ENCODE measurements around the gene MEIKIN.
A peak's percentile ranks its signal among the peaks of the same experiment; 100 is the strongest.
"Not testable (repeated sequence)": the region's sequence is repeated elsewhere in the genome, so short reads cannot be mapped to it uniquely, and the experiment has no call there.

Gene MEIKIN

DNA sequence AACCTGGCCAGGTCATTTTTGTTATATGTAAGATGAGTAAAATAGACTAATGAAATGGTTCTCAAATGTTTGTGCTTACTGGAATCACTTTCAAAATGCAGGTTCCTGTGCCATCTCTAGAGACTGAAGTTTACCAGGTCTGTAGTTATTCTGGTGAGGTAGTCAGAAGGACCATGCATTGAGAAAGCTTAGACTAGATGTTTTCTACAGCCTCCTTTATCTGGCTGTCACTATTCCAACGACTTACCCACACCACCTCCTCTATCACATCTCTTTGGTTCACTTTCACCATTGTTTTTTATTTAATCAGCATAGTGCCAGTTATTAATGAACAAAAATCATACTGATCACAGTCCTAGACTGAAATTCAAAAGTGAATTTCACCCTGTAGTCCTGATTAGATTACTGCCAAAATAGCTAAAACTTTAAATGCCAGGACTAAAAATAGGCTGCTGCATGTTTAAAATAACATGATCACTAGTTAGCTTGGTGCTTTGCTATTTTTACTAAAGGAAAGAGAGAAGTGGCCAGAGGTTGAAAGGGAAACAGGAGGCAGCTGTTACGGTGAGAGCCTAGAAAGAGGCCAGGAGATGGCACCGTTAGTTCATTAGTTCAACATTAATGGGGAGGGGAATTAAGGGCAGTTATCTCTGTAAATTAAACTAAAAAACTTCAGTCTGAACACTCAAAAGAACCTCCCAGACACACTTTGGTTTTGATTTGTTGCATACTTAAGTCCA lies 134.8 kb downstream of the MEIKIN start:
- DNase-seq (ENCODE audit: low read depth in 2 of 2): no peak

DNA sequence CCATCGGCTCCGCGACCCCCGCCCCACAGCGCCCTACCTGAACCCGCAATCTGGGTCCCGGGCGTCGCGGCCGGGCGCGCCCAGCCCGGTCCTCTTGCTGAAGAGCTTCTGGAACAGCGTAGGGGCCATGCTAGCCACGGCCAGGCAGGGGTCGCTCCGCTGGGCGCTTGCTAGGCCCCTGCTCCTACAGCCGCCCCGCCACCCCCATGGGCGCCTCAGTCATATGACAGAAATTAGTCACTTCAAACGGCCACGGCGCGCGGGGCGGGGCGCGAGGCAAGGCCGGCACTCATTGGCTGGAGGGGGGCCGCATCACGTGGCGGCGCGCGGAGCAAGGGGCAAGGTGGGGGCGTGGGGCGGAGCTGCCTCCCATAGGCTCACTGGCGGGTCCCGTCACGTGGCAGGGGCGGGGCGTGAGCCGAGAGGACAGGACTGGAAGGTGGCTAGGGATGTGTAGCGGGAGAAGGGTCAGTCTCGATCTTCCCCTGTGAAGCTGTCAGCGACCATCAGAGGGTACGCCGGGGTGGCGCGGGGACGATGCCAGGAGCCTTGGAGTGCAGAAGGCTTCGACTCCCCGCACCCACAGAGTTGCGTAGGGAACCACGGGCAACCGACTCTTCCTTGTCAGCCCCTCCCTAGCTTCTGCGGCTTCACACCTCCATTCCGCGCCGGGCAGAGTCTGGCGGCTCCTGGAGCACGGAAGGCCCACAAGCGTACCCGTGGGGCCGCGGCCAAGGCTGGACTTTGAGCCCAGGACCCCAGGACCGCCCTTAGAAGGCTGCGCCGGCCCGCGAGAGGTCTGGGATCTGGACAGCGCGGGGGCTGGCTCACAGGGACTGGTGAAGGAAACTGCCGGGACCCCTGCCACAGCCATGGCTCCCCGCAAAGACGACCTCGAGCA lies 148.4 kb downstream of the MEIKIN start, which contains the start of gene FNIP1:
FNIP1 (minus strand) TSS at position 225 of the 901 bp plus-strand sequence; CDS start at position 129, 96 bp downstream.
- peak; percentile 97 to 98 for DNase-seq (ENCODE audit: low read depth in 2 of 2)

DNA sequence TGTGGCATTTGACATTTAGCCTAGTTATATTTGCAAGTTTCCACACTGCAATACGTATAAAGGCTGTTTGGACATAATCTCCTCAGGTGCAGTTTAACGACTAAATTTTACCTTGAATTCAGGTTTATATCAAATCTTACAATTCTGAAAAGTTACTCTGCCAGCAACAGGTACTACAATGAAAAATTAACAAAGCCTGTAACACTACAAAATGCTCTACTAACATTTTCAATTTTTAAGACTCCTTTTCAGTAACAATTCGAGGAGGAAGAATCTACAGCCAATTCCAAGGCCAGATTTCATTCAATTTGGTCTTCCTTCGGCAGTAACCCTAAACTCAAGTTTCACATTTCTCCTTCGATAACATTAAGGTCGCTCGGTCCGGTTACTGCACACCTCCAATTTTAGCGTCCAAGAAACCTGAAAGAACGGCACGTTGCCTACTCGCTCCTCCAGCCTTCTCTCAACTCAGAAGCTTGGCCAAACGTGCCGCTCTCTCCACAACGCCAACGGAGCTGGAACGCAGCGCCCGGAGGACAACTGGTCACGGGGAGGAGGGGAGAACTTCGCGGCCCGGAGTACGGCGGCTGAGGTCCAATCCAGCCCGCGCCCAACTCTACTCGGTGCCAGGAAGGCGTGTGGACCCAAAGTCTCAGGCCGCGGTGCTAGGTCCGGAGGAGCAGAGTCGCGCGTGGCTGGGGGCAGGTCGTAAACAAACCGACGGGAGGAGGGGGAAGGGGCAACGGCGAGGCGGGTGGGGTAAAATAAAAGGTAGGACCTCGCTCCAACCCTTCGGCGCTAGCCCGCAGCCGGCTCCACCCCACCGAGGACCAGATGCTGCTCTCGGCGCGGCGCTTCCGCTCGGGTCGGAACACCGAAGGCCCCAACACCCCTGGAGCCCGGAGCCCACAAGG lies 149.3 kb downstream of the MEIKIN start:
- DNase-seq (ENCODE audit: low read depth in 2 of 2): peak; percentile 7 to 9

DNA sequence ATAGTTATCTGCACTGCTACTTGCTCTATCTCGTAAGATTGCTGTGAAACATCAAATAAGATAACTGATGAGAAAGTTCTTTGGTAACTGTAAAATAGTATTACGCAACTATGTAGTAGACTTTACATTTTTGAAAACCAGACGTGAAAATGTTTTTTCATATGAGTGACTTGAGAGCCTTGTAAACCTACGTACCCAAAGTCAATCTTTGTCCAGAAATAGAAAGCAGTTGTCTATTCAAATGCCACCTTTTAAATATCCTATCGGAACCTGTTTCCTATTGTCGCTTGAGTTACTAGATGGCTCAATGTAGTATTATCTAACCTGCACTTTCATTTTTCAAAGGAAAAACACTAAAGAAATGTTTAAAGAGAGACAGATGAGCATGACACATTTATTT lies 150.2 kb downstream of the MEIKIN start:
- no peak for DNase-seq (ENCODE audit: low read depth in 2 of 2)

DNA sequence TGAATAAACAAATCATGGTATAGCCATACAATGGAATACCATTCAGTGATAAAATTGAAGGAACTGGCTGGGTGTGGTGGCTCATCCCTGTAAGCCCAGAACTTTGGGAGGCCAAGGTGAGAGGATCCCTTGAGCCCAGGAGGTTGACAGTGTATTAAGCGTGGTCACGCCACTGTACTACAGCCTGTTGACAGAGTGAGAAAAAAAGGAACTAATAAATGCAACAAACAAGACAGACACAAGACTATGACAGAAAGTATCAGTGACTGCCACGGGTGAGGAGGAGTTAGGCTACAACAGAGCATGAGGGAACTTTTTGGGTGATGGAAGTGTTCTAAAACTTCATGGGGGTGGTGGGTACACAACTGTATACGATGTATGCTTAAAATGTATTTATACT lies 150.9 kb downstream of the MEIKIN start:
- DNase-seq (ENCODE audit: low read depth in 2 of 2): no peak

DNA sequence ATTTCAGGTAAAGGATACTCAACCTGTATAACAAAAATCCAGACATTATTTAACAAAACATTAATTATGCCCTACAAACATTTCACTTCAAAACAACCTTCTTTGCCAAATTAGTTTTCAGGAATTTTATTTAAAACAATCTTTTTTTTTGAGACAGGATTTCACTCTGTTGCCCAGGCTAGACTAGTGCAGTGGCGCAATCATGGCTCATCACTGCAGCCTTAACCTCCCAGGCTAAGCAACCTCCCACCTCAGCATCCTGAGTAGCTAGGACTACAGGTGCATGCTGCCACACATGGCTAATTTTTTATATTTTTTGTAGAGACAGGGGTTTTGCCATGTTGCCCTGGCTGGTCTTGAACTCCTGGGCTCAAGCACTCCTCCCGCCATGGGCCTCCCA lies 152.6 kb downstream of the MEIKIN start:
- DNase-seq (ENCODE audit: low read depth in 2 of 2): no peak

DNA sequence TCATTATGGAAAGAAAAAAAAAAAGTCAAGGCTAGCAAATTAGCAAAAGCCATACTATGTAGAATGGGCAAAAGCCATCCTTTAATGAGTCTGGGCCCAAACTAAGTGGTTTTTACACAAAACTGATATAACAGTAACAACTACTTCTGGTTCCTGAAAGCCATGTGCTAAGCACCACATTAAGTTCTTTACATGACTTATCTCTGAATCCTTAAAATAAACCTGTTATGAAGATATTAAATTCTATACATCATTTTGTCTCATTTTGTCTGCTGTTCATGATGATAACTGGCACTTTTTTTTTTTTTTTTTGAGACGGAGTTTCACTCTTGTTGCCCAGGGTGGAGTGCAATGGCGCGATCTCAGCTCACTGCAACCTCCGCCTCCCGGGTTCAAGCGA lies 153.6 kb downstream of the MEIKIN start:
- no peak for DNase-seq (ENCODE audit: low read depth in 2 of 2)

DNA sequence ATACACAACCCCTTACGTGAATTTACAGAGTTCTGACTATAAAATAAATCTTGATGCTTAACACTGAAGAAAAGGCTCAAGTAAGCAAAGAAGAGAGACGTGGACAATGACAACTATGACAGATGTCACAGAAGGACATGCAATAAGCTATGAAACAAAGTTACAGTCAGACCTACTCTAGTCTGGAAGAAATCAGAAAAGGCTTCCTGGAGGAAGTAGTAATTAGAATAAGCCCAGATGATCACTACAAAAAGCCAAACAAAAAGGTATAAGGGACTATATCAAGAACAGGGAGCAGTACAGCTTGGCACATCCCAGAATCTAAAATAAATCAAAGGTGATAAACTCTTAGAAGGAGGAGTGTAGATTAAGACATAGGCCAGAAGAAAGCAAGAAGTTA lies 154.9 kb downstream of the MEIKIN start:
- DNase-seq (ENCODE audit: low read depth in 2 of 2): no peak

DNA sequence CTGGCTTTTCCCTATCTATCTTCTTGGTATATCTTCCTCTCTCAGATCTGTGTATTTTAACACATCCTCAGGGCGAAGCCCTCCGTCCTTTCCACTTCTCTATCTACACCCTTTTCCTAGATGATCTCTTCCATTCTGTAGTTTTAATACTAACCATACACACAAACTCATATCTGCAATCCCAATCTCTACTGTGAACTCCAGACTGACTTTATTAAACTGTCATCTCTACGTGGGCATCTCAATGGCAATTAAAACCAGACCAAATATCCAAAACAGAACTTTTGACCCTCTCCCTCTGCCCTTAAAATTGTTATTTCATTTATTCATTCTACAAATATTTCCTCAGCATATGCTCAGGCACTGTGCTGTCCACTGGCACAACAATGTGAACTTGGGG lies 155.7 kb downstream of the MEIKIN start:
- no peak for DNase-seq (ENCODE audit: low read depth in 2 of 2)

DNA sequence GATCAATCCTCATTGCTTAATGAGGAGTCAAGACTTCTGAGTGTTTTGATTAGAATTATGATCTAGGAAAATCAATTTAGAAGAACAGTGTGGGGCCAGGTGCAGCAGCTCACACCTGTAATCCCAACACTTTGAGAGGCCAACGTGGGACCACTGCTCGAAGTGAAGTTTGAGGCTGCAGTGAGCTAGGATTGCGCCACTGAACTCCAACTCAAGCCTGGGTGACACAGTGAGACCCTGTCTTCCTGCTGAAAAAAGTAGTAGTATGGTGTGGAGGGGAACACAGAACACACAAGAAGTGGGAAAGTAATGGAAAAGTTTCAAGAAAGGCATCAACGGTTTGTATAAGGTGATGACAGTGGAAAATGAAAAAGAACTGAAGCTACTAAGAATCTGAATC lies 157.7 kb downstream of the MEIKIN start:
- DNase-seq (ENCODE audit: low read depth in 2 of 2): no peak

DNA sequence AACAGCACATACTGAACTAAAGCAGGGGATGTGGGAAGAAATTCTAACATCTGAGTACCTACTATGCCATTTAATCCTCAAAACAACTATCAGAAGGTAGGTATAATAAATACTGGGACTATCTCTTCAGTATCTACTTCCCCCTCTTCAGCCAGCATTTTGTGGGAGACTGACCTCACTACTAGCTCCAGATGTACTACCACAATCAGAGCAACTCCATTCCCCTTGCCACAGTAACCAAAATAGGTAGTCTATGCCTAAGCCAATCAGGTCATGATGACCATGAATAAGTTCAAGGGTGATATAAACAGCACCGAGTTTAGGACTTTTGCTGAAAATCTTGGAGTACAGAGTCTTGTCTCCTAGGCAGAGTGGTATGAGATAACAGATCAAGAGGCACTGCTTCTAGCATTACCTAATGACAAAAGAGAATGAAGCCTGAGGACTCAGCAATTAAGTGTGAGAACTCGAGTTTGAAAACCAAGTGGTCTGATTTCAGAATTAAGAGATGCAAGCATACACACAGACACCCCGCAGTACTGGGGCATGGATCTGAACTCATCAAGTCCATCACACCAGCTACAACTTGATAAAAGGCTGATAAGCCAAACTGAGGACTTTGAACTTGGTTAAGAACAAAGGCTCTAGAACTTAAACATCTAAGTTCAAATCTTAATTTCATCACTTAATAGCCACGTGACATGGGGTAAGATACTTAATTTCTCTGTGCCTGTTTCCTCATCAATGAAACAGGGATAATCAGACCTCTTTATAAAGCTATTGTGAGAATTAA lies 158.4 kb downstream of the MEIKIN start:
- DNase-seq (ENCODE audit: low read depth in 2 of 2): no peak

DNA sequence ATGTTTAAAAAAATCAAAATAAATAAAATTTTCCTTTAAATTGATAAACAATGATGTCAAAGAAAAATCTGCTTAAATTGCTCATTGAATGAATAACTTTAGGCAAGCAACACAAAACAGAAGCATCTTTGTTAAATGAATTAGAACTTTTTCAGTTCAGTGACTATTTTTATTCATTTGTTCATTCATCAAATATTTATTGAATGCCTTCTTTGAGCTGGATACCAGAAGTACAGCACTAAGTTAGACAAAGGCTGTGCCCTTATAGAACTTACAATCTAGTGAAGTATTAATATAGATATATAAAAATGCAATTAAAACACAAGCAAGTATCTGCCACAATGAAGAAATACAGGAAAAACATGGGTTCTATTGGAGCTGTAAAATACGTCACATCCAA lies 159.4 kb downstream of the MEIKIN start:
- DNase-seq (ENCODE audit: low read depth in 2 of 2): no peak

DNA sequence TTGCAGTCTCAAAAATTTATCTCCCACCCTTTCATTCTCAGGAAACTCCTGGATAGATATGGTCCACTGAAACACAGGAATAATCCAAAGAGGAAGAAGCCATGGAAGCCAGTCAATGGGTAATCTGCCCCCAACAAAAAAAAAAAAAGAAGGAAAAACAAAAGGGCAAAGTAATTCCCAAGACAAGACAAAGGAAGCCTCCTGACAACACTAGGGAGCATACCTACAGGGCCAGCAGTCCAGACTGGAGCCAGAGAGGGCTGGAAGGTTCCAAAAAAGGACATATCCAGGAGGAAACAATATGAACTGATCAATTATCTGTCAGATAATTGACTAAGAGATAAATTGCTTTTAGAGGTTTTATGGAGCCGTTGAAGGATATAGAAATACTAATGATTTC lies 161.6 kb downstream of the MEIKIN start:
- no peak for DNase-seq (ENCODE audit: low read depth in 2 of 2)

DNA sequence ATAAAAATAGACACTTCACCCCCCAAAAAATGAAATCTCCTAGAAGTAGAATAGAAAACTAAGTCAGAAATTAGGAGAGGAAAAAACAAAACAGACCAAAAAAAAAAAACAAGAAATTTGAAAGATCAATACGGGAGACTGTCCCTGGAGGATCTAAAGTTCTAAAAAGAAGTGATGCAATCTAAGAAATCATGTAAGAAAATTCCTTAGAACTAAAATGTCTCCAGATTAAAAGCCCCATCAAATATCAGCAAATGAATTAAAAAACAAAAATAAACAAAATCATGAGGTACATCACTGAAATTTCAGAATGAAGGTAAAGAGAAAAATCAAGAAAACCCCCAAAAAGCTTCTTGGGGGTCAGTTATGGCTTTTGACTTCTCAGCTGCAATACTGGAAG lies 162.1 kb downstream of the MEIKIN start:
- DNase-seq (ENCODE audit: low read depth in 2 of 2): no peak

DNA sequence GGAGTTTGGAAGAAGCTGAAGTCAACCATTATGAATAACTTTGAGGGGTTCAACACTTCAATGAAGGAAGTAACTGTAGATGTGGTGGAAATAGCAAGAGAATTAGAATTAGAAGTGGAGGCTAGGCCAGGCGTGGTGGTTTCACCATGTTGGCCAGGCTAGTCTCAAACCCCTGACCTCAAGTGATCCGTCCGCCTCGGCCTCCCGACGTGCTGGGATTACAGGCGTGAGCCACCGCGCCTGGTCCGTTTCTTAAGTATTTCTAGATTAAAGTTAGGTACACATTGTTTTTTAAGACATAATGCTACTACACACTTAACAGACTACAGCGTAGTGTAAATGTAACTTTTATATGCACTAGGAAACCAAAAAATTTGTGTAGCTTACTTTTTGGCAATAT lies 162.7 kb downstream of the MEIKIN start:
- no peak for DNase-seq (ENCODE audit: low read depth in 2 of 2)

DNA sequence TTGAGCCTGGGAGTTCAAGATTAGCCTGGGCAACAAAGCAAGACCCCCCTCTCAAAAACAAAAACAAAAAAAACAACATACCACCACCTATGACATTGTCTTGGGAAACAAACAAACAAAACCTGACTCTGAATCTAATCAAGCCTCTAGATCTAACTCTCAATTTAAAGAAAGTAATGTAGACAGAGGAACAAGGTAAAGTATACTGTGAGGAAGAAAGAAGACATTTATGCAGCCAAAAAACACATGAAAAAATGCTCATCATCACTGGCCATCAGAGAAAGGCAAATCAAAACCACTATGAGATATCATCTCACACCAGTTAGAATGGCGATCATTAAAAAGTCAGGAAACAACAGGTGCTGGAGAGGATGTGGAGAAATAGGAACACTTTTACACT lies 167.3 kb downstream of the MEIKIN start:
- not testable (repeated sequence) for DNase-seq (ENCODE audit: low read depth in 2 of 2)

DNA sequence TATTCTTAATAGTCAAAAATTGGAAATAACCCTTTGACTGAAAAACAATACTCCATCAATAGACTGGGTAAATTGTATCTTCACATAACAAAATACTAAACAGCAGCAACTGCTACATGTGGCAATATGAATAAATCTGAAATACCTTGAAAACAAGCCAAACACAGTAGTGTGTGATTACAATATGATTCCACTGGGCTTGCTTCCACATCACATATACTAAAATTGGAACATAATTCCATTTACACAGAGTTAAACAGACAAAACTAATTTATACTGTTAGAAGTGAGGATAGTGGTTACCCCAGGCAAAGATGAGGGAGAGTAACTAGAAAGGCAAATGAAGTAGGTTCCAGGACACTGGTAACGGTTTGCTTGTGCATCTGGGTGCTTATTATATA lies 169.0 kb downstream of the MEIKIN start:
- no peak for DNase-seq (ENCODE audit: low read depth in 2 of 2)

DNA sequence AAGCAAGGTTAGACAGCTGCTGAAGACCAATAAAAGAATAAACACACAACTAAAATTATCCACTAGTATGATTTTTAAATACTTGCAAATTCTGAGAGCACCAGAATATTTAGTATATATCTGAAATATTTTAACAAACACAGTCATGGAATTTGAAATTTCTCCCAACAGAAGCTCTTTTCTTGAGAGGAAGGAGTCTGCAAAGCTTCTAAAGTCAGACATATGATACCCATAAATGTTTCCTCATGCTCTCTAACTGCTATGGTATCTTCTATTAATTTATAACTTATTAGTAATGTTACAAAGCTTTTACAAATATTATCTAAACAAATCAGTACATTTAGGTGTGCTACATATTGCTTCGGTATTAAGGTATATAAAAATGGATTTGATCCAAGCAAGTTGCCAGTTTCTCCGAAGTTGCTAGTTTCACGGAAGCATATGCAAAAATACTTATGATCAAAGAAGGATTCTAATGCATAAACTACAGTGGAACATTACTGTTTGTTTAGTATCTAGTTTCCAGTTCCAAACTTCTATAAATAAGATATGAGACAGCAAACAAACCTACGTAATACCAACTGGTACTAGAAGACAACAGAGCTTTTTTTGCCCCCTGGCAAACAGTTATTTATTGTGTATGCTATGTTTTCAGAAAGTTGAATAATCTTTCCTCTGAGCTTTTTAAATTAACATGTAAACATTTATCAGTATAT lies 170.7 kb downstream of the MEIKIN start:
- DNase-seq (ENCODE audit: low read depth in 2 of 2): no peak

DNA sequence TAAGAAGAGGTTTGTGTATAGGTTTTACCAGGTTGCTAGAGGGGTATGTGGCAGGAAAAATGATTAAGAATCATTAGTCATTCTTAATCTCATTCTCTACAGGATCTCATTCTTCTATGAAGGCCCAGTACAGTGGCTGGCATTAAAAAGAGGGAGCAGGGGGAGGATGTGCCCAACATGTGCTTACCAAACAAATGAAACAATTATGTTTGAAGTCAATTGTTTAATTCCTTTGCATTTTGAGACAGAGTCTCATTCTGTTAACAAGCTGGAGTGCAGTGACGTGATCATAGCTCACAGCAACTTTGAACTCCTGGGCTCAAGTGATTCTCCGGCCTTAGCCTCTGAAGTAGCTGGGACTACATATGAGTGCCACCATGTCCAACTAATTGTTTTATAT lies 171.7 kb downstream of the MEIKIN start:
- no peak for DNase-seq (ENCODE audit: low read depth in 2 of 2)

DNA sequence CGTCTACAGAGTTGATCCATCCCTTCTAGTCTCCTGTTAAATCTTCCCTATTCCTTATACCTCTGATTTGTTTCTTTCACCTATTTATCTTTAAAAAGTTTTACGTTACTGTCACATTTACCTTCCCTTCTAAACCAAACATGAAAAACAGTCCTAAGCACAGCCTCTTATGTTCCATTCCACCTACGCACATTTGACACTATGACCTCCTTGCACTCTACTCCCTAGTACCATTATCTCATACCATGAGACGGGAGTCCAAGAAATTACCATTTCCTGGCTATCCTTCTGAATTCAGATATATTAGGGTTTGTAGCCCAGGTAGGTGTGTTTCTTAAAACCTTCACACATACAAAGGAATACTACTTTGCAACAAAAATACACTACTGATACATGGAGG lies 173.8 kb downstream of the MEIKIN start:
- no peak for DNase-seq (ENCODE audit: low read depth in 2 of 2)

DNA sequence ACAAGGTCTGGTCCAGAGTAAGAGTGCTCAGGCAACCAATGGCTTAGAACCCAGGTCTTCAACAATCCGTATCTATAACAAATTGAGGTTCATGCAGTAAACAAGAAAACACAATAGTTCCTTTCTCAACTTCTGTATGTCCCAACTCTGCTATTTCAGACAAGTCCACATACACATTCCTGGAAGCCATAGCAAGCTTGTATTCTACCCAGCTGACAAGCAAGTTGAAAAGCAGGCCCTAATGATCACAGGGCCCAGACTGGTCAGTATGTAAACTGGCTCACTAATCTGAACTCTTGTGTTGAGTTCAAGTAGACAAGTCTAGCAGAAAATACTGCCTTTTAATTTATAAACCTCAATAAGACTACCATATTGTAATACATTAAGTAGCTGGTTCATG lies 175.5 kb downstream of the MEIKIN start:
- DNase-seq (ENCODE audit: low read depth in 2 of 2): no peak
